Erythroblast (primary cell): ENCODE data around the gene YAF2.
"Not testable (repeated sequence)": the region's sequence is repeated elsewhere in the genome, so short reads cannot be mapped to it uniquely, and the experiment has no call there.

ENCODE experiments used
- GATA1 ChIP-seq: IDR thresholded peaks from 2 replicates; pipeline ENCODE4 v1.6.1; 2011; ENCODE audit warnings: low read depth, mild to moderate bottlenecking, control low read depth, low read length, moderate library complexity
- POLR2A ChIP-seq: IDR thresholded peaks from 2 replicates; pipeline ENCODE4 v1.6.1; 2011; ENCODE audit warnings: mild to moderate bottlenecking, low read length

DNA sequence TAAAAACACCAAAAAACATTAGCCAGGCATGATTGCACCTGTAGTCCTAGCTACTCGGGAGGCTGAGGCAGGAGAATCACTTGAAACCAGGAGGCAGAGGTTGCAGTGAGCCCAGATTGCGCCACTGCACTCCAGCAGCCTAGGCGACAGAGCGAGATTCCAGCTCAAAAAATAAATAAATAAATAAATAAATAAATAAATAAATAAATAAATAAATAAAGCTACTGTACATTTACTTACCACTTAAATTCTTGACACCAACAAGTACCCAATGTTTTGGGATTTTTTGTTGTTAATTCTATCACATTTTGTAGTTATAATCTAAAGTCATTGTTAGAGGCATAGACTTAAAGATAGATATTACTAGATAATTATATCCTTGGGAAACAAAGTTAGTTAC is 22.3 kb downstream of the YAF2 start:
- not testable (repeated sequence) for TF ChIP-seq POLR2A, GATA1
